DND-41 (cell line): ENCODE measurements around the gene HDLBP.

Experiments used
- ATAC-seq: fragments of 200-7000 bp; cut with Tn5 transposase; 3 replicates; pipeline ENCODE4 v1.9.1; 2021; ENCODE audit warnings: low read depth; ENCODE audit not compliant: insufficient read depth
- DNase-seq: peaks from one replicate; pipeline ENCODE4 v3.0.0-alpha.2; 2020
- H2AFZ ChIP-seq: 2 replicates; pipeline ENCODE4 v1.6.0; 2012; ENCODE audit warnings: low read depth, low read length
- H3K27ac ChIP-seq: 2 replicates; pipeline ENCODE4 v1.5.1; 2012; ENCODE audit warnings: low read length, inconsistent platforms
- H3K27me3 ChIP-seq: fragments of 200-600 bp; sonication (generic); 2 replicates; pipeline ENCODE4 v1.6.0; 2012; ENCODE audit warnings: low read length, mild to moderate bottlenecking, inconsistent platforms; ENCODE audit not compliant: insufficient read depth, poor library complexity
- H3K36me3 ChIP-seq: 2 replicates; pipeline ENCODE4 v1.5.1; 2012; ENCODE audit warnings: low read length, inconsistent platforms; ENCODE audit not compliant: insufficient read depth
- H3K4me1 ChIP-seq: 2 replicates; pipeline ENCODE4 v1.5.1; 2012; ENCODE audit warnings: mild to moderate bottlenecking, low read length; ENCODE audit not compliant: insufficient read depth
- H3K4me2 ChIP-seq: 2 replicates; pipeline ENCODE4 v1.6.0; 2012; ENCODE audit warnings: mild to moderate bottlenecking, moderate library complexity, low read length, inconsistent platforms; ENCODE audit not compliant: insufficient read depth
- H3K4me3 ChIP-seq, 2 experiments: fragments of 200-600 bp in 1 of 2; shearing (Covaris generic) in 1 of 2; 2 replicates each; pipeline ENCODE4 v1.5.1; 2012 to 2016; ENCODE audit warnings: inconsistent platforms in 2 of 2, low read length in 2 of 2, mild to moderate bottlenecking in 2 of 2, low read depth in 1 of 2, moderate library complexity in 1 of 2
- H3K79me2 ChIP-seq: 2 replicates; pipeline ENCODE4 v1.6.0; 2012; ENCODE audit warnings: low read length, inconsistent platforms; ENCODE audit not compliant: insufficient read depth
- H3K9ac ChIP-seq: 2 replicates; pipeline ENCODE4 v1.6.0; 2012; ENCODE audit warnings: low read depth, mild to moderate bottlenecking, inconsistent platforms, low read length, moderate library complexity
- H3K9me3 ChIP-seq: 2 replicates; pipeline ENCODE4 v1.5.1; 2012; ENCODE audit warnings: low read length, moderate library complexity, mild to moderate bottlenecking, inconsistent platforms; ENCODE audit not compliant: insufficient read depth, severe bottlenecking
- H4K20me1 ChIP-seq: 2 replicates; pipeline ENCODE4 v1.6.0; 2012; ENCODE audit warnings: low read length; ENCODE audit not compliant: insufficient read depth
- EZH2 ChIP-seq: IDR thresholded peaks from 3 replicates; pipeline ENCODE4 v1.6.1; 2012; ENCODE audit warnings: borderline replicate concordance, low read depth, mild to moderate bottlenecking, moderate library complexity, low read length, inconsistent platforms; ENCODE audit not compliant: severe bottlenecking
- TF ChIP-seq, protein P1 (sequence below): IDR thresholded peaks from 2 replicates; pipeline ENCODE4 v1.5.1; 2012; ENCODE audit warnings: borderline replicate concordance, low read length, moderate library complexity, mild to moderate bottlenecking; ENCODE audit not compliant: poor library complexity, severe bottlenecking; ENCODE audit errors: extremely low read depth

HDLBP gene

DNA sequence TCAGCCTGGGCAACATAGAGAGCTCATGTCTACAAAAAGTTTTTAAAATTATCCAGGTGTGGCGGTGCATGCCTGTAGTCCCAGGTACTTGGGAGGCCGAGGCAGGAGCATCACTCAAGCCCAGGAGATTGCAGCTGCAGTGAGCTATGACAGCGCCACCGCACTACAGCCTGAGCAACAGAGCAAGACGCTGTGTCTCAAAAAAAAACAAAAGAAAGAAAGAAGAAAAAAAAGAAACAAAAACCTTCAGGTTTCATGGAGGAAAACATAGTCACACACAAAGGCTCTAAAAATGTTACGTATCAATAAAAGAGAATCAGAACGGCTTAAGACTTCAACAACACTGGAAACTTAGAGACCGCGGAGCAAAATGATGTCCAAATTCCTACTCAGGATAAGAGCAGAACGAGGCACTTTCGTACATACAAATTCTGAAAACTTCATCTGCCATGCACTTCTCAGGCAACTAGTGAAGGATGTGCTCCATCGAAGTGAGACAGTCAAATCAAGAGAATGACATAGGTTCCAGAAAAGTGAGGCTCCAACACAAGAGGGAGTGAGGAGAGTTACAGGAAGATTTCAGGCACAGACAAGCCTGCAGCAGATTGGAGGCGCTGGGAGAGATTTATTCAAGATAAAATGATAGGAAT, 4.4 kb downstream of the HDLBP start:
- Histone ChIP-seq H3K79me2 (peaks cover 96% of the 10 kb centered on the region), H3K9ac (no peak overlapping the region; the same call in 1 of the 2 replicates), H3K27ac (no peak overlapping the region), H3K4me3 (no peak overlapping the region), H3K9me3 (no peaks in the 10 kb centered on the region), H3K27me3 (no peaks in the 10 kb centered on the region), H3K4me1 (peaks cover 59% of the 10 kb centered on the region), H3K36me3 (peaks cover 14% of the 10 kb centered on the region), H2AFZ (no peak overlapping the region), H4K20me1 (peaks cover 46% of the 10 kb centered on the region), H3K4me2 (peak overlapping the region; percentile 35)
- no peak for DNase-seq
- TF ChIP-seq, protein P1, sequence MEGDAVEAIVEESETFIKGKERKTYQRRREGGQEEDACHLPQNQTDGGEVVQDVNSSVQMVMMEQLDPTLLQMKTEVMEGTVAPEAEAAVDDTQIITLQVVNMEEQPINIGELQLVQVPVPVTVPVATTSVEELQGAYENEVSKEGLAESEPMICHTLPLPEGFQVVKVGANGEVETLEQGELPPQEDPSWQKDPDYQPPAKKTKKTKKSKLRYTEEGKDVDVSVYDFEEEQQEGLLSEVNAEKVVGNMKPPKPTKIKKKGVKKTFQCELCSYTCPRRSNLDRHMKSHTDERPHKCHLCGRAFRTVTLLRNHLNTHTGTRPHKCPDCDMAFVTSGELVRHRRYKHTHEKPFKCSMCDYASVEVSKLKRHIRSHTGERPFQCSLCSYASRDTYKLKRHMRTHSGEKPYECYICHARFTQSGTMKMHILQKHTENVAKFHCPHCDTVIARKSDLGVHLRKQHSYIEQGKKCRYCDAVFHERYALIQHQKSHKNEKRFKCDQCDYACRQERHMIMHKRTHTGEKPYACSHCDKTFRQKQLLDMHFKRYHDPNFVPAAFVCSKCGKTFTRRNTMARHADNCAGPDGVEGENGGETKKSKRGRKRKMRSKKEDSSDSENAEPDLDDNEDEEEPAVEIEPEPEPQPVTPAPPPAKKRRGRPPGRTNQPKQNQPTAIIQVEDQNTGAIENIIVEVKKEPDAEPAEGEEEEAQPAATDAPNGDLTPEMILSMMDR, result no peak
- no peak for TF ChIP-seq EZH2
- no peak for ATAC-seq

DNA sequence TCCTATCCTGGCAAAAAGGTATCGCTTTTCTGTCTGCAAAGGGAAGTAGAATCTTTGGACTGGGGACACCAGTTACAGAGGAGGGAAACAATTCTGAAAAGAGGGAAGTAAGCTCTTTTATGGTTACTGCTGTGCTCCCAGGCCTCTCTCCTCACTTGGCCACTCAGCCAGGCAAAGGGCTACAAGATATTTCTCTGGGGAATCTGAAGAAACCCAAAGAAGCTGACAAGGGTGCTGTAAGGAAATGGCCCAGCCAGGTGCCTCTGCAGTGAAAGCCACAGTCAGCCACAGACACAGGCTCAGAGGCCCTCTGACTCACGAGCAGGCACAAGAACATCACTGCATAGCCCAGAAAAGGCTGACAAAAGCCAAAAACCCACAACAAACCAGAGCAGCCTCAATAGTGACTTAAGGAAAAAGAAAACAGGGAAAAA, 5.8 kb downstream of the HDLBP start:
- H4K20me1 ChIP-seq, result peaks cover 54% of the 10 kb centered on the region
- peaks cover 58% of the 10 kb centered on the region for H3K4me1 ChIP-seq
- H3K27ac ChIP-seq, result peak overlapping the region; percentile 64
- H3K9me3 ChIP-seq, result no peaks in the 10 kb centered on the region
- peak; percentile 99 for ATAC-seq
- H3K4me3 ChIP-seq, result no peak overlapping the region
- peaks cover 12% of the 10 kb centered on the region for H3K36me3 ChIP-seq
- H3K9ac ChIP-seq, result 0 out of 2 replicates have a peak overlapping the region, but pooled peaks have one; percentile 18
- H3K27me3 ChIP-seq, result no peaks in the 10 kb centered on the region
- DNase-seq, result peak; percentile 81
- peak overlapping the region; percentile 40; the same call in 1 of the 2 replicates for H3K4me2 ChIP-seq
- no peak for TF ChIP-seq EZH2
- TF ChIP-seq, protein P1, result no peak
- H2AFZ ChIP-seq, result no peak overlapping the region
- peaks cover 100% of the 10 kb centered on the region for H3K79me2 ChIP-seq

DNA sequence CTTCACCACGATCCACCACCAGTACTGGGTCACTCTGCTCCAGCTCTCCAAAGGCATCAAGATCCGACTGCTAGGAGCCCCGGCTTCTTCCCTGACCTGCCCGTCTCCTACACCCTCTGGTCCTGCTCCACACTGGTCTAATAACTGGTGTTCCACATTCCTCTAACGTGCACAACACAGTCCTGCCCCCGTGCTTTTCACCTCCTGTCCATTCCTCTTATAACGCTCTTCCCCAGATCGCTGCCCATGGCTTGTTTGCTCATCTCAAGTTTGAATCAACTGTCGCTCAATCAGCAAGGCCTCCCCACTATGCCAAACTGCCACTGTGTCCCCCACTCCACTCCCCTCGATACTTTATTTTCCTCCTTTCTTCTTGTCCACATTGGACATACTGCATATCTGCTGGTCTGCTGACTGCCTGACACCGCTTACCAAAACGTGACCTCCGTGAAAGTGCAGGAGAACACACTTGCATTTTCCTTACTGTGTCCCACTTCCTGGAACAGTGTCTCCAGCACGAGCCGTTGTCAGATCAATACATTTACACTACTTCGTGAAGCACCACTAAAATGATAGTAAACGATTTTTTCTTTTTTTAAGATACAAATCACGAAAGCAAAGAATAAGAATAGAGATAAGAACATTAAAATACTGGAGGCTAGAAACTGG, 6.5 kb downstream of the HDLBP start:
- peak overlapping the region; percentile 64; the same call in 1 of the 2 replicates for H3K27ac ChIP-seq
- no peak for TF ChIP-seq EZH2
- TF ChIP-seq, protein P1, result no peak
- H3K9me3 ChIP-seq, result no peaks in the 10 kb centered on the region
- H4K20me1 ChIP-seq, result peaks cover 62% of the 10 kb centered on the region
- H3K27me3 ChIP-seq, result no peaks in the 10 kb centered on the region
- H3K4me1 ChIP-seq, result peaks cover 51% of the 10 kb centered on the region
- H3K36me3 ChIP-seq, result peaks cover 10% of the 10 kb centered on the region
- no peak overlapping the region for H2AFZ ChIP-seq
- ATAC-seq, result no peak
- H3K4me2 ChIP-seq, result no peak overlapping the region
- no peak overlapping the region for H3K9ac ChIP-seq
- H3K4me3 ChIP-seq, result no peak overlapping the region
- peaks cover 100% of the 10 kb centered on the region for H3K79me2 ChIP-seq
- DNase-seq, result no peak
